K562 treated with DMSO at 1 percent for 48 hours (cell line): ENCODE results near the gene STRADA. TPM values are rescaled to one million over a fixed set of nuclear protein-coding genes. Genes with fewer than 3 reads are reported as not detected.

Source experiments
- total RNA-seq: library from RNA; unstranded; fragments of 300-600 nt; gene quantifications from 2 replicates; pipeline ENCODE4 v1.2.3, GENCODE V29; 2022; ENCODE audit warnings: low replicate concordance; ENCODE audit errors: extremely low read depth

The STRADA gene
- not detected in 2 replicates for total RNA-seq

GRCh38 chr17:63741408-63742173 is at the start of gene STRADA:
TSS of gene STRADA (minus strand) at chr17:63741799. CDS start at chr17:63728369, 13,430 bp downstream.

GRCh38 chr17:63774141-63774968 is 32.8 kb upstream of the STRADA start, which contains the start of gene DDX42:
TSS of gene DDX42 (plus strand) at chr17:63774170. CDS start at chr17:63787050, 12,880 bp downstream.

GRCh38 chr17:63773272-63774140 is 31.9 kb upstream of the STRADA start, which contains the start of gene CCDC47:
TSS of gene CCDC47 (minus strand) at chr17:63773597. CDS start at chr17:63766175, 7,422 bp downstream.

GRCh38 chr17:63699638-63700527 is 41.7 kb downstream of the STRADA start, which contains the start of gene LIMD2:
TSS of gene LIMD2 (minus strand) at chr17:63700125. CDS start at chr17:63699298, 827 bp downstream.

Other genes with a start within 250 kb of the STRADA start
- gene KCNH6, start 218.4 kb downstream of the STRADA start, total RNA-seq = not detected in 2 replicates
- not detected in 2 replicates for gene DCAF7, start 191.3 kb downstream of the STRADA start, total RNA-seq
- not detected in 2 replicates for gene TACO1, start 140.9 kb downstream of the STRADA start, total RNA-seq
- not detected in 2 replicates for gene MAP3K3, start 119.4 kb downstream of the STRADA start, total RNA-seq
- not detected in 2 replicates for gene LIMD2, start 41.7 kb downstream of the STRADA start, total RNA-seq
- gene CCDC47, start 31.8 kb upstream of the STRADA start, total RNA-seq = not detected in 2 replicates
- not detected in 2 replicates for gene DDX42, start 32.4 kb upstream of the STRADA start, total RNA-seq
- 726 TPM in 1 of 2 replicates, not detected in the other for gene PSMC5, start 85.6 kb upstream of the STRADA start, total RNA-seq
- gene FTSJ3, start 85.9 kb upstream of the STRADA start, total RNA-seq = not detected in 2 replicates
- gene SMARCD2, start 100.9 kb upstream of the STRADA start, total RNA-seq = not detected in 2 replicates
- gene CSH2, start 131.9 kb upstream of the STRADA start, total RNA-seq = not detected in 2 replicates
- not detected in 2 replicates for gene GH2, start 140.1 kb upstream of the STRADA start, total RNA-seq
- gene CSH1, start 154.8 kb upstream of the STRADA start, total RNA-seq = not detected in 2 replicates
- not detected in 2 replicates for gene CSHL1, start 169.5 kb upstream of the STRADA start, total RNA-seq
- not detected in 2 replicates for gene GH1, start 177.0 kb upstream of the STRADA start, total RNA-seq
- not detected in 2 replicates for gene CD79B, start 190.5 kb upstream of the STRADA start, total RNA-seq
- gene SCN4A, start 231.1 kb upstream of the STRADA start, total RNA-seq = not detected in 2 replicates